Activated naive CD4-positive, alpha-beta T cell treated with anti-CD3 and anti-CD28 coated beads, Interleukin-2, amount 50 U/mL, for 72 hours (primary cell): Measurements from ENCODE around the gene CYTH2. TPM values are rescaled to one million over a fixed set of nuclear protein-coding genes. Genes with fewer than 3 reads are reported as not detected.

Experiments
- ATAC-seq, 2 donors: fragments of 150-1000 bp; cut with Tn5 transposase; 2 replicates each; pipeline ENCODE4 v1.10.0; 2021; ENCODE audit warnings: mild to moderate bottlenecking in 2 of 2, moderate library complexity in 2 of 2
- DNase-seq, 2 donors: peaks; one replicate each; pipeline ENCODE4 v3.0.0; 2021 to 2022; ENCODE audit warnings: low spot score in 2 of 2
- H3K27ac Mint-ChIP-seq, 2 donors: one replicate each; pipeline ENCODE4 v1.8.0; 2022; ENCODE audit warnings: mild to moderate bottlenecking in 2 of 2, mixed read lengths in 2 of 2
- H3K36me3 Mint-ChIP-seq, 2 donors: one replicate each; pipeline ENCODE4 v1.8.0; 2022; ENCODE audit warnings: mixed read lengths in 2 of 2
- H3K9me3 Mint-ChIP-seq, 2 donors: one replicate each; pipeline ENCODE4 v1.8.0; 2022; ENCODE audit warnings: mixed read lengths in 2 of 2
- total RNA-seq, 2 donors: library from RNA; stranded (reverse); gene quantifications; one replicate each; pipeline ENCODE4 v1.2.3, GENCODE V29; 2022

Gene CYTH2
- total RNA-seq, 2 donors from 2014 or later, result 32.4 to 64.1 TPM

DNA sequence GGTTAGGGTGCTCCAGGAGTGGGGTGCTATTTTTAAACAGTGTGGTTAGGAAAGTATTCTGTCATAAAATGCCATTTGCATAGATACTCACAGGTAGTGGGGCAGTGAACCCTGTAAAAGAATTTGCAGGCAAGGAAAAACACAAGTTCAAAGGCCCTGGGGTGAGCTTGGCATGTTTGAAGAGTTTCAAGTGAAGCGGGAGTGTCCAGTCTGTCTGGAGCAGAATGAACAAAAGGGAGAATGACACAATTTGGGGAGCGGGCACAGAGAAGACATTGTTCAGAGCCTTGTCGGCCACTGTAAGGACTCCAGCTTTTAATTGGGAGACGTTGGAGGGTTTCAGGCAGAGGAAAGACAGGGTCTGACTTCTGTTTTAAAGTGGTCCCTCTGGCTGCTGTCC, 20.6 kb upstream of the CYTH2 start:
- H3K27ac Mint-ChIP-seq, result peak overlapping the region; percentile 1 to 84
- H3K36me3 Mint-ChIP-seq, result peaks cover 23 to 30% of the 10 kb centered on the region in 2 donors
- ATAC-seq (no peak), DNase-seq (no peak)
- no peaks in the 10 kb centered on the region for H3K9me3 Mint-ChIP-seq

DNA sequence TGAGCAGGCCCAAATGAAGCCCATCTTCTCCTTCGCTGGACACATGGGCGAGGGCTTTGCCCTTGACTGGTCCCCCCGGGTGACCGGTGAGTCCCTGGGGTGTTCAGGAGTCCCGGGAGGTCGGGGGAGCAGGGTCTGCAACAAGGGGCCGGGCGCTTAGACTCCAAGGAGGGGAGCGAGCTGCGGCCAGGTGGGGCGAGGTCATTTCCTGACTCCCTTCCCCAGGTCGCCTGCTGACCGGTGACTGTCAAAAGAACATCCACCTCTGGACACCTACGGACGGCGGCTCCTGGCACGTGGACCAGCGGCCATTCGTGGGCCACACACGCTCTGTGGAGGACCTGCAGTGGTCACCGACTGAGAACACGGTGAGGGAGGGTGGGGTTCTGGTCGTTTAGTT, 18.7 kb upstream of the CYTH2 start:
- Mint-ChIP-seq H3K36me3 (peaks cover 23% of the 10 kb centered on the region in 2 donors), H3K9me3 (no peaks in the 10 kb centered on the region), H3K27ac (no peak overlapping the region)
- no peak for DNase-seq
- ATAC-seq, result no peak

GRCh38 chr19:48450863-48451262, 18.3 kb upstream of the CYTH2 start:
- ATAC-seq, result no peak
- Mint-ChIP-seq H3K27ac (no peak overlapping the region), H3K36me3 (peaks cover 19 to 23% of the 10 kb centered on the region in 2 donors), H3K9me3 (no peaks in the 10 kb centered on the region)
- no peak for DNase-seq

- DNase-seq (no peak), ATAC-seq (no peak)
- no peaks in the 10 kb centered on the region for H3K9me3 Mint-ChIP-seq
- H3K27ac Mint-ChIP-seq, result peak overlapping the region in 1 of 2 donors; percentile 79
- peaks cover 11 to 23% of the 10 kb centered on the region in 2 donors for H3K36me3 Mint-ChIP-seq
These were observed 17.5 kb upstream of the CYTH2 start for GRCh38 chr19:48451624-48452023.

DNA sequence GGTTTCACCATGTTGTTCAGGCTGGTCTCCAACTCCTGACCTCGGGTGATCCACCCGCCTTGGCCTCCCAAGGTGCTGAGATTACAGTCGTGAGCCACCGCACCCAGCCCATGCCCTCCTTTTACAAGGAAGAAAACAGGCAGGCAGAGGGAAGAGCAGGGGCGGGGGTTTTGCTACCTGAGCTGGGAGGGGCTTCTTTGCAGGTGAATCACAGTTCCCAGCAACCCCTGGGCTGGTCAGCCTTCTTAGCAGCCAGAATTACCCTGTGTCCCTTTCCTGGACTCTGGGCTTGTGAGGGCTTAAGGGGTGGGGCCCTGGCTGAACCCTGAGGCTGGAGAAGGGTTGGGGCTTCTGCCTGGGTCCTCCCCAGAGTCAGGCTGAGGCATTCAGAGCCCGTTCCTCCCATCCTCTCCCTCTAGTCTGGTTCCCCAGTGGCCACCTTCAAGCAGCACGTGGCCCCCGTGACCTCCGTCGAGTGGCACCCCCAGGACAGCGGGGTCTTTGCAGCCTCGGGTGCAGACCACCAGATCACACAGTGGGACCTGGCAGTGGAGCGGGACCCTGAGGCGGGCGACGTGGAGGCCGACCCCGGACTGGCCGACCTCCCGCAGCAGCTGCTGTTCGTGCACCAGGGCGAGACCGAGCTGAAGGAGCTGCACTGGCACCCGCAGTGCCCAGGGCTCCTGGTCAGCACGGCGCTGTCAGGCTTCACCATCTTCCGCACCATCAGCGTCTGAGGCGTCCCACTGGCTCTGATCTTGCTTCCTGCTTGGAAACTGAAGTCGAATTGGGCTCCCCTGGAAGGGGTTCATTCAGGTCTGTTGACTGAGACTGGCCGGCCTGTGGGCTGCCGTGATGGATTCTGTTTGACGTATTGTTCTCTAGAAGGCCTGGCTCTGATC, 16.6 kb upstream of the CYTH2 start:
- peak overlapping the region in 1 of 2 donors; percentile 79 for H3K27ac Mint-ChIP-seq
- ATAC-seq (no peak), DNase-seq (no peak)
- peaks cover 11 to 21% of the 10 kb centered on the region in 2 donors for H3K36me3 Mint-ChIP-seq
- H3K9me3 Mint-ChIP-seq, result no peaks in the 10 kb centered on the region

- Mint-ChIP-seq H3K27ac (peak overlapping the region; percentile 60 to 73), H3K9me3 (no peaks in the 10 kb centered on the region), H3K36me3 (peaks cover 0 to 4% of the 10 kb centered on the region in 2 donors)
- DNase-seq, result no peak
- ATAC-seq, result no peak
These were observed 14.9 kb upstream of the CYTH2 start for GRCh38 chr19:48454150-48454730.

- ATAC-seq (peak in 1 of 2 donors; percentile 9), DNase-seq (no peak)
- Mint-ChIP-seq H3K36me3 (no peaks in the 10 kb centered on the region), H3K9me3 (no peaks in the 10 kb centered on the region), H3K27ac (peak within 1 kb of the TSS; percentile 60 to 73)
These were observed 13.8 kb upstream of the CYTH2 start, which contains the start of gene KCNJ14 for GRCh38 chr19:48455171-48455907. Gene KCNJ14 (plus strand): TSS chr19:48455574. CDS start chr19:48461725, 6,151 bp downstream.

GRCh38 chr19:48455908-48456562, 13.1 kb upstream of the CYTH2 start:
- H3K9me3 Mint-ChIP-seq, result no peaks in the 10 kb centered on the region
- peak in 1 of 2 donors; percentile 13 for ATAC-seq
- H3K36me3 Mint-ChIP-seq, result no peaks in the 10 kb centered on the region
- no peak overlapping the region for H3K27ac Mint-ChIP-seq
- no peak for DNase-seq

DNA sequence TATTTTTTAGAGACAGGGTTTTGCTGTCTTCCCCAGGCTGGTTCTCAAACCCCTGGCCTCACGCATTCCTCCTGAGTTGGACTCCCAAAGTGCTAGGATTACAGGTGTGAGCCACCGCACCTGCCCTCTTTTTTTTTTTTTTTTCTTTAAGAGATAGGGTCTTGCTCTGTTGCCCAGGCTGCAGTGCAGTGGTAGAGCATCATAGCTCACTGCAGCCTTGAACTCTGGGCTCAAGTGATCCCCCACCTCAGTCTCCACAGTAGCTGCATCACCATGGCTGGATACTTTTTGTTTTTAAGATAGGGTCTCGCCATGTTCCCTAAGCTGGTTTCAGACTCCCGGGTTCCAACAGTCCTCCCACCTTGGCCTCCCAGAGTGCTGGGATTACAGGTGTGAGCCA, 12.3 kb upstream of the CYTH2 start:
- H3K9me3 Mint-ChIP-seq, result no peaks in the 10 kb centered on the region
- H3K36me3 Mint-ChIP-seq, result no peaks in the 10 kb centered on the region
- H3K27ac Mint-ChIP-seq, result peak overlapping the region; percentile 63 to 77
- ATAC-seq (no peak), DNase-seq (no peak)

GRCh38 chr19:48458016-48458415, 11.2 kb upstream of the CYTH2 start:
- Mint-ChIP-seq H3K27ac (no peak overlapping the region), H3K36me3 (peaks cover 0 to 6% of the 10 kb centered on the region in 2 donors), H3K9me3 (no peaks in the 10 kb centered on the region)
- DNase-seq (no peak), ATAC-seq (no peak)

- no peak overlapping the region for H3K27ac Mint-ChIP-seq
- H3K9me3 Mint-ChIP-seq, result no peaks in the 10 kb centered on the region
- no peak for DNase-seq
These were observed 7.6 kb upstream of the CYTH2 start for GRCh38 chr19:48461651-48461981.

DNA sequence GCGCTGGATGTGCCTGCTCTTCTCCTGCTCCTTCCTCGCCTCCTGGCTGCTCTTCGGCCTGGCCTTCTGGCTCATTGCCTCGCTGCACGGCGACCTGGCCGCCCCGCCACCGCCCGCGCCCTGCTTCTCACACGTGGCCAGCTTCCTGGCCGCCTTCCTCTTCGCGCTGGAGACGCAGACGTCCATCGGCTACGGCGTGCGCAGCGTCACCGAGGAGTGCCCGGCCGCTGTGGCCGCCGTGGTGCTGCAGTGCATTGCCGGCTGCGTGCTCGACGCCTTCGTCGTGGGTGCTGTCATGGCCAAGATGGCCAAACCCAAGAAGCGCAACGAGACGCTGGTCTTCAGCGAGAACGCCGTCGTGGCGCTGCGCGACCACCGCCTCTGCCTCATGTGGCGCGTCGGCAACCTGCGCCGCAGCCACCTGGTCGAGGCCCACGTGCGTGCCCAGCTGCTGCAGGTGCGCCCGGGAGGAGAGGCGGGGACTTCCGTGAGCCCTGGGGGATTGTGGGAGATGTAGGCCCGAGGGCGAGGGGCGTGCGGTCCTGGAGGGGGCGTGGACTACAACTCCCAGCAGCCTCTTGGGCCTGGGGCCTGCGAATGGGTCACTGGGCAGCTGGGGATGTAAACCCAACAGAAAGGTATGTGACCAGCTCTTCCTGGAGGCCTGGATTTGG, 7.0 kb upstream of the CYTH2 start:
- no peak overlapping the region for H3K27ac Mint-ChIP-seq
- DNase-seq (no peak), ATAC-seq (no peak)
- no peaks in the 10 kb centered on the region for H3K9me3 Mint-ChIP-seq
- H3K36me3 Mint-ChIP-seq, result peaks cover 0 to 6% of the 10 kb centered on the region in 2 donors

More at GRCh38 chr19:48461651-48461981, 7.6 kb upstream of the CYTH2 start:
- peaks cover 0 to 6% of the 10 kb centered on the region in 2 donors for H3K36me3 Mint-ChIP-seq
- no peak for ATAC-seq

- ATAC-seq, result no peak
- no peak for DNase-seq
- no peaks in the 10 kb centered on the region for H3K9me3 Mint-ChIP-seq
- no peak overlapping the region for H3K27ac Mint-ChIP-seq
- H3K36me3 Mint-ChIP-seq, result peaks cover 0 to 6% of the 10 kb centered on the region in 2 donors
These were observed 4.0 kb upstream of the CYTH2 start for GRCh38 chr19:48465215-48465614.

GRCh38 chr19:48466561-48467325, 2.4 kb upstream of the CYTH2 start:
- ATAC-seq, result no peak
- no peak for DNase-seq
- Mint-ChIP-seq H3K27ac (no peak overlapping the region), H3K36me3 (peaks cover 0 to 6% of the 10 kb centered on the region in 2 donors), H3K9me3 (no peaks in the 10 kb centered on the region)

DNA sequence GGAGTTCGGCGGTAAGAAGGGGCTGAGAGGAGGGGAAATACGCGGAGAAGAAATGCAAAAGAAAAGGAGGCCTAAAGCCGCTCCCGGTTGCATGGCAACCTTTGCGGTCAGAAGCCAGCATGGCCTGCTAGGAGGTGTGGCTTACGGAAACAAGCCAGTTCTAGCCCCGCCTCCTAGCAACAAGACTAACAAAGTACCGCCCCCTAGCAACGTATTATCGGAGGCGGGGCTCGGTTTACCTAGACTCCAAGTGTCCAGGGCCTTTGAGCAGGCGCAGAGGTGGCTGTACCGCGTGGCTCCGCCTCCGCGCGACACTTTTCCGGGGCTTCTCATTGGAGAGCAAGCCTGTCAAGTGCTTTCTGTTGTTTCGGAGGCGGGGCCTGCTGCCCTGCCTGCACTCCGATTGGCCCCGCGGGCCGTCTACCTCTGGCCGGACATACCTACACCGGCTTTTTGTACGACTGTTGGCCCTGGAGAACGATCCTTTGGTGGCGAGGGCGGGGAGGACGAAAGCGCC, 339 bp upstream of the CYTH2 start:
- Mint-ChIP-seq H3K36me3 (no peaks in the 10 kb centered on the region), H3K9me3 (no peaks in the 10 kb centered on the region), H3K27ac (peak overlapping the region; percentile 85 to 86)
- DNase-seq, result peak; percentile 98 to 100
- peak; percentile 92 to 93 for ATAC-seq
